B cell (primary cell): ENCODE measurements around the gene SIL1. TPM values are rescaled to one million over a fixed set of nuclear protein-coding genes. Genes with fewer than 3 reads are reported as not detected.

Source experiments
- ATAC-seq: fragments of 200-7000 bp; cut with Tn5 transposase; one replicate; pipeline ENCODE4 v1.10.0; 2021; ENCODE audit warnings: low read depth, mild to moderate bottlenecking, moderate number of reproducible peaks, moderate library complexity
- CTCF ChIA-PET: fragments of 350-600 bp; sonication (Branson Sonifier 250); formaldehyde crosslinking; loops from one replicate; lab custom pipeline; 2021; ENCODE audit warnings: antibody characterized with exemption, inconsistent platforms; lab: Charles Lee
- POLR2A ChIA-PET: fragments of 350-600 bp; sonication (Branson Sonifier 250); formaldehyde crosslinking; loops from one replicate; lab custom pipeline; 2021; ENCODE audit warnings: antibody characterized with exemption; lab: Charles Lee
- DNase-seq: peaks from one replicate; pipeline ENCODE4 v3.0.0; 2013
- H2AFZ ChIP-seq: 2 replicates; pipeline ENCODE4 v1.6.1; 2012; ENCODE audit warnings: mild to moderate bottlenecking, low read depth, low read length; ENCODE audit not compliant: insufficient read depth, poor library complexity, severe bottlenecking
- H3K27ac ChIP-seq, 2 donors: 1 replicate in 1 of 2; 2 replicates in 1 of 2; pipeline ENCODE4 v1.5.1; 2012 to 2013; ENCODE audit warnings: low read length in 2 of 2, mild to moderate bottlenecking in 2 of 2, moderate library complexity in 1 of 2
- H3K27me3 ChIP-seq, 4 experiments: fragments of 200-600 bp in 1 of 4; sonication (generic) in 1 of 4; replicated peaks in 1 of 4; 1 replicate in 2 of 4; 2 replicates in 2 of 4; pipeline versions ENCODE4 v1.6.1 to v1.7.0; 2013 to 2016; ENCODE audit warnings: low read length in 3 of 4, mild to moderate bottlenecking in 2 of 4, mixed read lengths in 1 of 4, moderate library complexity in 1 of 4; ENCODE audit not compliant: insufficient read depth in 4 of 4, control insufficient read depth in 3 of 4; ENCODE audit errors: control extremely low read depth in 1 of 4
- H3K36me3 ChIP-seq, 2 experiments: replicated peaks in 1 of 2; 1 replicate in 1 of 2; 2 replicates in 1 of 2; pipeline versions ENCODE4 v1.6.1 to v1.7.1; 2013; ENCODE audit warnings: low read length in 1 of 2; ENCODE audit not compliant: insufficient read depth in 2 of 2, control insufficient read depth in 1 of 2; ENCODE audit errors: control extremely low read depth in 1 of 2, extremely low read depth in 1 of 2
- H3K4me1 ChIP-seq, 2 donors: fragments of 200-600 bp in 1 of 2; sonication (generic) in 1 of 2; 1 replicate in 1 of 2; 2 replicates in 1 of 2; pipeline versions ENCODE4 v1.5.1 to v1.6.1; 2013 to 2017; ENCODE audit warnings: low read length in 2 of 2; ENCODE audit not compliant: control insufficient read depth in 2 of 2, insufficient read depth in 2 of 2
- H3K4me2 ChIP-seq: replicated peaks from 2 replicates; pipeline ENCODE3; 2012; ENCODE audit warnings: mild to moderate bottlenecking, low read depth, low read length; ENCODE audit not compliant: poor library complexity, severe bottlenecking
- H3K4me3 ChIP-seq, 5 experiments: fragments of 200-600 bp in 1 of 5; sonication (generic) in 1 of 5; 1 replicate in 3 of 5; 2 replicates in 2 of 5; pipeline versions ENCODE4 v1.5.1 to v1.7.0; 2011 to 2016; ENCODE audit warnings: low read length in 4 of 5, mild to moderate bottlenecking in 4 of 5, low read depth in 2 of 5, control low read depth in 1 of 5, moderate library complexity in 1 of 5; ENCODE audit not compliant: insufficient read depth in 1 of 5; ENCODE audit errors: control extremely low read depth in 1 of 5, extremely low read depth in 1 of 5
- H3K79me2 ChIP-seq: fragments of 200-600 bp; sonication (generic); one replicate; pipeline ENCODE4 v1.6.0; 2016; ENCODE audit warnings: low read length; ENCODE audit not compliant: control insufficient read depth, insufficient read depth
- H3K9ac ChIP-seq: fragments of 200-600 bp; sonication (generic); 2 replicates; pipeline ENCODE4 v1.6.1; 2017; ENCODE audit warnings: mild to moderate bottlenecking, low read length, moderate library complexity
- H3K9me3 ChIP-seq, 3 donors: one replicate each; pipeline versions ENCODE4 v1.6.1 to v1.7.1; 2013; ENCODE audit warnings: low read length in 2 of 3; ENCODE audit not compliant: control insufficient read depth in 2 of 3, insufficient read depth in 1 of 3; ENCODE audit errors: control extremely low read depth in 1 of 3
- H4K20me1 ChIP-seq: 2 replicates; pipeline ENCODE4 v1.6.0; 2012; ENCODE audit warnings: mild to moderate bottlenecking, low read length; ENCODE audit not compliant: insufficient read depth, control insufficient read depth, poor library complexity, severe bottlenecking
- H3K27ac Mint-ChIP-seq: one replicate; pipeline ENCODE4 v1.8.0; 2021; ENCODE audit warnings: mixed read lengths
- H3K27me3 Mint-ChIP-seq: one replicate; pipeline ENCODE4 v1.8.0; 2021; ENCODE audit warnings: mixed read lengths
- H3K4me1 Mint-ChIP-seq: one replicate; pipeline ENCODE4 v1.8.0; 2021; ENCODE audit warnings: mixed read lengths
- H3K4me3 Mint-ChIP-seq: one replicate; pipeline ENCODE4 v1.8.0; 2021; ENCODE audit warnings: mixed read lengths
- H3K9me3 Mint-ChIP-seq: one replicate; pipeline ENCODE4 v1.8.0; 2022; ENCODE audit warnings: mixed read lengths; ENCODE audit not compliant: insufficient read depth
- CTCF ChIP-seq: fragments of 200-600 bp; IDR thresholded peaks from one replicate; pipeline ENCODE4 v1.8.0; 2022; ENCODE audit warnings: antibody characterized with exemption, mild to moderate bottlenecking
- EZH2 ChIP-seq: IDR thresholded peaks from 2 replicates; pipeline ENCODE4 v1.6.1; 2012; ENCODE audit warnings: borderline replicate concordance, low read depth, mild to moderate bottlenecking, moderate library complexity, low read length; ENCODE audit not compliant: insufficient read depth, poor library complexity, severe bottlenecking
- WGBS: methylation state at CpG from one replicate; pipeline ENCODE4 v1.1.5; 2013; ENCODE audit warnings: missing lambda C conversion rate; ENCODE audit not compliant: insufficient coverage; 5-methylcytosine and 5-hydroxymethylcytosine counted together
- intact Hi-C: fragments of 100-400 bp; cut with micrococcal nuclease; formaldehyde crosslinking; loops from one replicate; pipeline ENCODE4 v1.10.0; 2022
- polyA plus RNA-seq: library from polyadenylated mRNA; depleted of rRNA; stranded (reverse); fragments of >200 nt; gene quantifications from 2 replicates; pipeline ENCODE4 v1.2.3, GENCODE V29; 2012
- total RNA-seq, 2 donors: library from RNA; stranded (reverse); fragments of 120-200 nt in 1 of 2; gene quantifications; 1 replicate in 1 of 2; 2 replicates in 1 of 2; pipeline versions ENCODE4 v1.2.3 to v1.2.4, GENCODE V29; 2013 to 2022

Gene SIL1
- total and polyA plus RNA-seq, 2 donors (not counting 1 experiment from before 2014, with no cell fraction given): 16.9 to 19.8 TPM

DNA sequence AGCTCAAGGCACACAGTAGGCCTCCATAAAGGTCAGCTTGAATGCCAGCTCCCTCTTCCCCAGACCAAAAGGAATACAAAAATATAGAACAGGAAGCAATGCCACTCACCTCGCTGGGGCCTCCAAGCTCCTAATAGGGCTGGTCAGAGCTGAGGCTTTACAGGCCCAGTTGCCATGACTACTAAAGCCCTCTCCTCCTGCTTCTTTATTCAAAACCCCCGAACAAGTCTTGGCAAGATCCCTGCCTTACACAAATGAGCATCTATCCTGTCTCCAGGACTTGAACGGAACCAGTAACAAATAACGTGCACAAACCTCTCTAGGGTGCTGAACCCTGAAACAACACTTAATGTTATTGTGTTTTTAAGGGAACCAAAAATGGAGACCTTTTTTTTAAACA is 136.3 kb downstream of the SIL1 start:
- no peaks in the 10 kb centered on the region for H3K4me1 Mint-ChIP-seq
- no peaks in the 10 kb centered on the region for H3K36me3 ChIP-seq
- TF ChIP-seq CTCF: no peak
- TF ChIP-seq EZH2: no peak
- intact Hi-C loops: no loop called here
- H3K4me1 ChIP-seq: no peaks in the 10 kb centered on the region
- no peaks in the 10 kb centered on the region for H3K27me3 Mint-ChIP-seq
- H3K27ac Mint-ChIP-seq: no peak overlapping the region
- ChIA-PET POLR2A (no interaction called here), CTCF (no interaction called here)
- DNase-seq (no peak), ATAC-seq (no peak)
- 56% methylated on average over 2 of the region's 4 CpGs for WGBS
- H4K20me1 ChIP-seq: no peaks in the 10 kb centered on the region
- H2AFZ ChIP-seq: no peak overlapping the region
- no peak overlapping the region for H3K4me3 Mint-ChIP-seq
- H3K9ac ChIP-seq: no peak overlapping the region
- no peak overlapping the region for H3K27ac ChIP-seq
- H3K79me2 ChIP-seq: no peaks in the 10 kb centered on the region
- H3K4me2 ChIP-seq: no peak overlapping the region
- no peaks in the 10 kb centered on the region for H3K9me3 ChIP-seq
- H3K9me3 Mint-ChIP-seq: no peaks in the 10 kb centered on the region
- H3K27me3 ChIP-seq: no peaks in the 10 kb centered on the region
- no peak overlapping the region for H3K4me3 ChIP-seq

- Histone ChIP-seq H3K4me1 (no peaks in the 10 kb centered on the region), H4K20me1 (no peaks in the 10 kb centered on the region), H3K36me3 (no peaks in the 10 kb centered on the region), H3K79me2 (no peaks in the 10 kb centered on the region), H3K9me3 (no peaks in the 10 kb centered on the region), H3K9ac (no peak overlapping the region), H3K4me2 (no peak overlapping the region), H3K4me3 (no peak overlapping the region), H2AFZ (no peak overlapping the region), H3K27me3 (no peaks in the 10 kb centered on the region), H3K27ac (no peak overlapping the region)
- WGBS: 93% methylated on average over 4 of the region's 5 CpGs
- intact Hi-C loops: no loop called here
- POLR2A ChIA-PET: no interaction called here
- H3K4me1 Mint-ChIP-seq: no peaks in the 10 kb centered on the region
- no peaks in the 10 kb centered on the region for H3K27me3 Mint-ChIP-seq
- ATAC-seq (no peak), DNase-seq (no peak)
- H3K27ac Mint-ChIP-seq: no peak overlapping the region
- no peak overlapping the region for H3K4me3 Mint-ChIP-seq
- CTCF ChIA-PET: no interaction called here
- H3K9me3 Mint-ChIP-seq: no peaks in the 10 kb centered on the region
- TF ChIP-seq EZH2: no peak
- no peak for TF ChIP-seq CTCF
Measured at GRCh38 chr5:139061274-139061673, 136.9 kb downstream of the SIL1 start.
